OCI-LY3 (cell line): ENCODE measurements around the gene NGFR.

Source experiments
- H2AFZ ChIP-seq: fragments of 200-600, 300-600 bp; shearing (Covaris generic); 2 replicates; pipeline ENCODE4 v1.6.0; 2014; ENCODE audit warnings: antibody characterized with exemption, low read depth, low read length
- H3K27ac ChIP-seq: fragments of 200-600, 300-600 bp; sonication (generic); 2 replicates; pipeline ENCODE4 v1.5.1; 2014; ENCODE audit warnings: mild to moderate bottlenecking, low read length, moderate library complexity, mixed read lengths
- H3K27me3 ChIP-seq: fragments of 200-600, 300-600 bp; sonication (generic); 2 replicates; pipeline ENCODE4 v1.6.1; 2014; ENCODE audit warnings: low read depth, low read length, mixed read lengths
- H3K36me3 ChIP-seq: fragments of 200-600, 300-600 bp; sonication (generic); replicated peaks from 2 replicates; pipeline ENCODE3; 2014; ENCODE audit warnings: low read depth, low read length, mixed read lengths
- H3K4me1 ChIP-seq: fragments of 300-600, 200-600 bp; sonication (generic); 2 replicates; pipeline ENCODE4 v1.6.1; 2014; ENCODE audit warnings: low read length, mixed read lengths
- H3K4me2 ChIP-seq: fragments of 200-600, 300-600 bp; sonication (generic); 2 replicates; pipeline ENCODE4 v1.6.1; 2014; ENCODE audit warnings: low read length, mixed read lengths
- H3K4me3 ChIP-seq: fragments of 300-600, 200-600 bp; sonication (generic); 2 replicates; pipeline ENCODE4 v1.5.1; 2014; ENCODE audit warnings: antibody characterized with exemption, mild to moderate bottlenecking, low read length, moderate library complexity
- H3K79me2 ChIP-seq: fragments of 300-600, 200-600 bp; shearing (Covaris generic); 2 replicates; pipeline ENCODE4 v1.6.1; 2014; ENCODE audit warnings: mild to moderate bottlenecking, low read length, mixed read lengths
- H3K9ac ChIP-seq: fragments of 300-600, 200-600 bp; shearing (Covaris generic); 2 replicates; pipeline ENCODE4 v1.6.0; 2014; ENCODE audit warnings: mild to moderate bottlenecking, low read length, moderate library complexity
- H3K9me3 ChIP-seq: fragments of 200-600, 300-600 bp; shearing (Covaris generic); 2 replicates; pipeline ENCODE4 v1.6.1; 2014; ENCODE audit warnings: low read length, mixed read lengths; ENCODE audit not compliant: insufficient read depth
- H4K20me1 ChIP-seq: fragments of 200-600, 300-600 bp; sonication (generic); 2 replicates; pipeline ENCODE4 v1.6.1; 2016; ENCODE audit warnings: low read length, mixed read lengths; ENCODE audit not compliant: insufficient read depth
- CTCF ChIP-seq: fragments of 200-600, 300-600 bp; sonication (generic); IDR thresholded peaks from 2 replicates; pipeline ENCODE4 v1.5.1; 2014; ENCODE audit warnings: antibody characterized with exemption, low read length, low read depth
- EZH2phosphoT487 ChIP-seq: fragments of 200-600 bp; shearing (Covaris generic); IDR thresholded peaks from 2 replicates; pipeline ENCODE4 v1.6.1; 2018; ENCODE audit warnings: antibody characterized with exemption, mixed run types, low read depth

The NGFR gene

GRCh38 chr17:49455272-49455861 is 39.7 kb upstream of the NGFR start:
- Histone ChIP-seq H3K9me3 (no peaks in the 10 kb centered on the region), H3K4me3 (no peak overlapping the region), H4K20me1 (no peaks in the 10 kb centered on the region), H3K79me2 (no peaks in the 10 kb centered on the region), H2AFZ (no peak overlapping the region), H3K27ac (no peak overlapping the region), H3K27me3 (peaks cover 38% of the 10 kb centered on the region), H3K9ac (no peak overlapping the region), H3K36me3 (no peaks in the 10 kb centered on the region), H3K4me1 (no peaks in the 10 kb centered on the region), H3K4me2 (no peak overlapping the region)
- TF ChIP-seq EZH2phosphoT487 (no peak), CTCF (no peak)

DNA sequence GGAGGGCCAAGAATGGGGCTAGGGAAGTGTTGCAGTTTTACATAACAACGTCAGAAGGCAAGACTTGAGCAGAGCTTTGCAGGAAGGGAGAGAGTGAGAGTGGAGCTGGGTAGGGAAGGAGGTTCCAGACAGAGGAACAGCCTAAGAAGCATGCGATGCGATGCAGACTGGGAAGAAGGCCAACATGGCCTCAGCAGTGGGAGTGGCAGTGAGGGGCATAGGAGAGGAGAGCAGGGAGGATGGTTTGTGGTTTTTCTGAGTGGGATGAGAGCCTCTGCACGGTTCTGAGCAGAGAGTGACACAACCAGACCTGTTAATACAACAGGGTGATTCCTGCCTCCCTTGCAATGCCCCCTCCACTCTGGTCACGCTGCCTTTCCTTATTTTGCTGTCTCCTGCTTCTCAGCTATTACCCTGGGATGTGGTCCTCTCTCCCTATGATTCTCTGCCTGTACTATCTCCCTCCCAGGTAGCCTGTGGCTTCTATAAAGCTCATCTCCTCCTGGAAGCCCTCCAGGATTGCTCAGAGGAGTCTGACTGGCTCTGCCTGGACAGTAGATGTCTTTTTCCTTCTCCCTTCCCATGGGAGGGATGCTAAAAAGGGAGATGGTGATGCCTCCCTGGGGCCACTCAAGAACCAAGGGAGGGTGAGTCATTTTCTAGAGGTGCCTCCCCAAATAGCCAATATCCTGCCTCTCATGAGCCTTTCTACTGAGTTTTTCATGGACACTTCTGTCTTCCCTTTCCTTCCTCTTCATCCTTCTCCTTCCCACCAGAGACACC is 38.7 kb upstream of the NGFR start:
- Histone ChIP-seq H3K4me2 (no peak overlapping the region), H2AFZ (no peak overlapping the region)

DNA sequence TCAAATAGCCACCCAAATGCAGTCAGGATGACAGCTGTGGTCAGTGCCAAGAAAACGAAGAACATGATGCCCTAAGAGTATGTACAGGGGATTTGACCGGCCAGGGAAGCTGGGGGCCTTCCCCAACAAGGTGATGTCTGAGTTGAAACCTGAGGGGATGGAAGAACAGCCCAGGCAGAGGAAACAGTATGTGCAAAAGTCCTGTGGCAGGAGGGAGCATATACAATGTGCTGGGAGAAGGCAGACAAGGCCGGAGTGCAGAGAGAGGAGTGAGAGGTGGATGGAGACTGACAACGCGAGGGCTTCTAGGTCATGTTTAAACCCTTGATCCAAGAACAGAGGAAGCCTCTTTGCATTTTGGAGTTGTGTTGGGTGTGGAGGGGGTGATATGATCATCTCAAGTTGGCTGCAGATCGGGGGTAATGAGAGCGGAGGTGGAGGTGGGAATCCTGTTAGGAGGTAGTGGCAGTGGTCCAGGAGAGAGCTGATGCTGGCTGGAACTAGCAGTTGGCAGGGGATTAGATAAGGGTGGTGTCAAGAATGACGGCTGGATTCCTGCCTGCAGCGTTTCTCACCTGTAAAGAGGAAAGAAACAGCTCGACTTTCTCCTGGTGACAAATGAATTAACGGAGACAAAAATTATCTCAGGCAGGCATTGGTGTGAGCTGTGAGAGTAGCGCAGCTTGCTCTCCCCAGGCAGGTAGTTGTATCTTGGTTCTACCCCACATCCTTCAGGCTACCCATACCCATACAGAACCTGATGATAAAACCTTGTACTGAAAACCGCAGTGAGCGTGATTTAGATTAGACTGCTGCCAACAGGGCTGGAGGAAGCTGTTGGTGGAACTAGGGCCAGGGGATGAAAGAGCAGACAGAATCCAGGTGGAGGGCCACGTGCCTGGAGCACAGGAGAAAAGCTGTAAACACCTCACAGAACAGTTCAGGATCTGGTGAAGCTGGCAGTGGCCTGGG is 37.2 kb upstream of the NGFR start:
- Histone ChIP-seq H4K20me1 (no peaks in the 10 kb centered on the region), H3K4me2 (no peak overlapping the region), H3K4me3 (no peak overlapping the region), H3K79me2 (no peaks in the 10 kb centered on the region), H2AFZ (no peak overlapping the region), H3K27me3 (peaks cover 53% of the 10 kb centered on the region), H3K9me3 (no peaks in the 10 kb centered on the region), H3K9ac (no peak overlapping the region), H3K4me1 (no peaks in the 10 kb centered on the region), H3K36me3 (no peaks in the 10 kb centered on the region), H3K27ac (no peak overlapping the region)
- TF ChIP-seq CTCF, result no peak
- TF ChIP-seq EZH2phosphoT487, result no peak

More for the DNA sequence above, 38.7 kb upstream of the NGFR start:
- no peaks in the 10 kb centered on the region for H4K20me1 ChIP-seq
- no peaks in the 10 kb centered on the region for H3K79me2 ChIP-seq
- no peaks in the 10 kb centered on the region for H3K9me3 ChIP-seq
- TF ChIP-seq EZH2phosphoT487, result no peak
- no peak for TF ChIP-seq CTCF
- H3K9ac ChIP-seq, result no peak overlapping the region
- no peak overlapping the region for H3K27ac ChIP-seq
- H3K4me1 ChIP-seq, result no peaks in the 10 kb centered on the region
- peaks cover 48% of the 10 kb centered on the region for H3K27me3 ChIP-seq
- H3K36me3 ChIP-seq, result no peaks in the 10 kb centered on the region
- no peak overlapping the region for H3K4me3 ChIP-seq
